OCI-LY7 (cell line): Measurements from ENCODE around the gene NRN1L. TPM values are rescaled to one million over a fixed set of nuclear protein-coding genes. Genes with fewer than 3 reads are reported as not detected.

Experiments used
- BruUV-seq: library from RNA; stranded (reverse); fragments of 400-500 nt; replicated peaks from 2 replicates; lab custom pipeline; 2021; lab: Mats Ljungman, UMichigan
- CTCF ChIA-PET: fragments of 300-600 bp; sonication (Branson Sonifier 250); formaldehyde crosslinking; loops from one replicate; lab custom pipeline; 2022; ENCODE audit warnings: antibody characterized with exemption; ENCODE audit not compliant: unreplicated experiment; lab: Charles Lee
- POLR2A ChIA-PET: fragments of 300-600 bp; sonication (Branson Sonifier 250); formaldehyde crosslinking; loops from one replicate; lab custom pipeline; 2022; ENCODE audit warnings: antibody characterized with exemption; lab: Charles Lee
- DNase-seq: peaks from one replicate; pipeline ENCODE4 v3.0.0-alpha.2; 2015; ENCODE audit warnings: low spot score
- H2AFZ ChIP-seq: fragments of 200-600 bp; sonication (generic), shearing (Covaris generic); 2 replicates; pipeline ENCODE4 v1.6.1; 2014; ENCODE audit warnings: mild to moderate bottlenecking, antibody characterized with exemption, low read length, moderate library complexity
- H3K27ac ChIP-seq: fragments of 200-600 bp; sonication (generic); 2 replicates; pipeline ENCODE4 v1.5.1; 2014; ENCODE audit warnings: mixed run types, low read depth, mild to moderate bottlenecking, moderate library complexity, low read length, inconsistent platforms; ENCODE audit not compliant: poor library complexity, severe bottlenecking
- H3K36me3 ChIP-seq: fragments of 200-600 bp; sonication (generic); 2 replicates; pipeline ENCODE4 v1.6.1; 2014; ENCODE audit warnings: mild to moderate bottlenecking, antibody characterized with exemption, low read length, moderate library complexity, mixed read lengths; ENCODE audit not compliant: insufficient read depth
- H3K4me1 ChIP-seq: fragments of 200-600 bp; sonication (generic); 2 replicates; pipeline ENCODE4 v1.5.1; 2014; ENCODE audit warnings: mild to moderate bottlenecking, low read length; ENCODE audit not compliant: insufficient read depth, poor library complexity, severe bottlenecking
- H3K4me2 ChIP-seq: fragments of 200-600 bp; sonication (generic); 2 replicates; pipeline ENCODE4 v1.6.1; 2014; ENCODE audit warnings: mild to moderate bottlenecking, low read length
- H3K4me3 ChIP-seq: fragments of 200-600 bp; sonication (generic); 2 replicates; pipeline ENCODE4 v1.5.1; 2014; ENCODE audit warnings: mild to moderate bottlenecking, low read depth, low read length; ENCODE audit not compliant: poor library complexity, severe bottlenecking
- H3K79me2 ChIP-seq: fragments of 200-600 bp; sonication (generic); 2 replicates; pipeline ENCODE4 v1.6.1; 2016; ENCODE audit warnings: low read depth, mild to moderate bottlenecking, low read length, moderate library complexity, mixed read lengths; ENCODE audit not compliant: insufficient read depth
- H3K9me2 ChIP-seq: fragments of 200-600 bp; sonication (generic); 2 replicates; pipeline ENCODE4 v1.6.1; 2016; ENCODE audit warnings: mild to moderate bottlenecking, low read length, mixed read lengths; ENCODE audit not compliant: insufficient read depth
- H3K9me3 ChIP-seq: fragments of 200-600 bp; sonication (generic); 2 replicates; pipeline ENCODE4 v1.6.1; 2014; ENCODE audit warnings: mild to moderate bottlenecking, mixed run types, low read length, mixed read lengths
- H4K20me1 ChIP-seq: fragments of 200-600 bp; sonication (generic); 2 replicates; pipeline ENCODE4 v1.6.1; 2014; ENCODE audit warnings: mild to moderate bottlenecking, antibody characterized with exemption, low read length, moderate library complexity, mixed read lengths; ENCODE audit not compliant: insufficient read depth
- CTCF ChIP-seq: fragments of 200-600 bp; sonication (generic); conservative IDR thresholded peaks from 2 replicates; pipeline ENCODE4 v1.5.1; 2014; ENCODE audit warnings: mild to moderate bottlenecking, antibody characterized with exemption, low read length, moderate library complexity, mixed read lengths
- EZH2phosphoT487 ChIP-seq: fragments of 200-600 bp; sonication (generic); IDR thresholded peaks from 2 replicates; pipeline ENCODE4 v1.6.1; 2018; ENCODE audit warnings: low read depth, borderline replicate concordance, mild to moderate bottlenecking, mixed run types, antibody characterized with exemption, low read length, moderate library complexity, mixed read lengths
- intact Hi-C: fragments of 100-400 bp; cut with micrococcal nuclease; formaldehyde crosslinking; loops from one replicate; pipeline ENCODE4 v1.10.0; 2022; ENCODE audit not compliant: unreplicated experiment
- total RNA-seq, 2 experiments: library from RNA; depleted of rRNA in 1 of 2; stranded (reverse); fragments of >200 nt in 1 of 2; shearing (Covaris generic) in 1 of 2; gene quantifications; 2 replicates each; pipeline ENCODE4 v1.2.3, GENCODE V29; 2014 to 2022

Gene NRN1L
- total RNA-seq, 2 experiments from 2014 or later: 0.66 to 0.80 TPM

- no peaks in the 10 kb centered on the region for H3K9me3 ChIP-seq
- intact Hi-C loops: no loop called here
- no peak overlapping the region for H3K4me2 ChIP-seq
- TF ChIP-seq CTCF (no peak), EZH2phosphoT487 (no peak)
- ChIA-PET POLR2A (no interaction called here), CTCF (no interaction called here)
- BruUV-seq: no TSS peak
- H2AFZ ChIP-seq: no peak overlapping the region
- no peaks in the 10 kb centered on the region for H3K4me1 ChIP-seq
- no peak overlapping the region for H3K27ac ChIP-seq
- no peak overlapping the region for H3K4me3 ChIP-seq
- no peak for DNase-seq
- no peaks in the 10 kb centered on the region; the same call in 1 of the 2 replicates for H4K20me1 ChIP-seq
- H3K9me2 ChIP-seq: no peaks in the 10 kb centered on the region
- peaks cover 5% of the 10 kb centered on the region; the same call in 1 of the 2 replicates for H3K36me3 ChIP-seq
- no peaks in the 10 kb centered on the region for H3K79me2 ChIP-seq
Measured at GRCh38 chr16:67917852-67918236, 33.2 kb downstream of the NRN1L start.

DNA sequence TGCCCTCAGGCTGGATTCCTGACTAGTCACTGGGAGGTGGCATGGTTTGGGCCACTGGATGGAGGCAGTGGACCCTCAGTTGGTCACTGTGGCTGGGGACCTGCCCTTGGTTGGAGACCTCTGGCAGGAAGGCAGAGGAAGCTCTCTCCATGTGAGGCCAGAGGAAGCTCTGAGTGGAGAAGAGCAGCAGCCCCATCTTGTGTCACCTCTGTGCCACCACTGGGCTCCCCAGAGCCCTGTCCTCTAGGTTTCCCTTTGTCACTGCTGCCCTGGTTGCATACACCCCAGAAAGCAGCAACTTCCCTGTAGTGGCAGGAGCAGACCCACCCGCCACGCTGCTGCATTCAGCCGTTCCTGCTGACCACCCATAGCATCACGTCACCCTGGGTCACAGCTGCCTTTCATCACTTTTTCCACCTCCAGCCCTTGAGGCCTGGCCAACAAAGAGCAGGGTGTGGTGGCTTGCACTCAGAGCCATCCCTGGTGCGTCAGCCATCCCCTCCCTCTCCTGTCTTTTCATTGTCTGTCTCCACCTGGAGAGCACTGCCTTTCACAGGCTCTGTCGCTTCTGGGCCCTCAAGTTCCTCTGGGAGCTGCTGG, 35.0 kb downstream of the NRN1L start:
- POLR2A ChIA-PET: no interaction called here
- no peaks in the 10 kb centered on the region; the same call in 1 of the 2 replicates for H4K20me1 ChIP-seq
- BruUV-seq: no TSS peak

More for the DNA sequence above, 35.0 kb downstream of the NRN1L start:
- peak; percentile 41 for DNase-seq
- no peak overlapping the region for H3K4me3 ChIP-seq
- no peak overlapping the region for H3K4me2 ChIP-seq
- H3K4me1 ChIP-seq: no peaks in the 10 kb centered on the region
- H3K9me3 ChIP-seq: no peaks in the 10 kb centered on the region
- peaks cover 5% of the 10 kb centered on the region; the same call in 1 of the 2 replicates for H3K36me3 ChIP-seq
- no peak for TF ChIP-seq EZH2phosphoT487
- TF ChIP-seq CTCF: peak; percentile 57
- no peaks in the 10 kb centered on the region for H3K79me2 ChIP-seq
- intact Hi-C loops: no loop called here
- H3K9me2 ChIP-seq: no peaks in the 10 kb centered on the region
- H2AFZ ChIP-seq: no peak overlapping the region
- CTCF ChIA-PET: no interaction called here
- no peak overlapping the region for H3K27ac ChIP-seq
